BLaER1 treated with 17β-estradiol and CSF1 and Interleukin-3, amounts not matched to agents 10 nM and 100 nM (cell line): ENCODE results near the gene TANK.
"Not testable (repeated sequence)": the region's sequence is repeated elsewhere in the genome, so short reads cannot be mapped to it uniquely, and the experiment has no call there.

Experiments used
- H3K27ac ChIP-seq, 11 experiments: shearing (Covaris generic); formaldehyde crosslinking; 2 replicates each; pipeline ENCODE4 v1.8.1; 2022
- H3K27me3 ChIP-seq, 11 experiments: shearing (Covaris generic); formaldehyde crosslinking; 2 replicates each; pipeline ENCODE4 v1.8.1; 2022
- H3K36me3 ChIP-seq, 11 experiments: shearing (Covaris generic); formaldehyde crosslinking; 2 replicates each; pipeline ENCODE4 v1.8.1; 2022
- H3K4me1 ChIP-seq, 10 experiments: shearing (Covaris generic); formaldehyde crosslinking; 2 replicates each; pipeline ENCODE4 v1.8.1; 2022
- H3K4me2 ChIP-seq, 11 experiments: shearing (Covaris generic); formaldehyde crosslinking; 2 replicates each; pipeline ENCODE4 v1.8.1; 2022
- H3K4me3 ChIP-seq, 10 experiments: shearing (Covaris generic); formaldehyde crosslinking; 2 replicates each; pipeline ENCODE4 v1.8.1; 2022
- H3K9ac ChIP-seq, 11 experiments: shearing (Covaris generic); formaldehyde crosslinking; 2 replicates each; pipeline ENCODE4 v1.8.1; 2022
- H3K9me3 ChIP-seq, 11 experiments: shearing (Covaris generic); formaldehyde crosslinking; replicated peaks in 1 of 11; 2 replicates each; pipeline ENCODE4 v1.8.1; 2022
- H4K20me1 ChIP-seq, 11 experiments: shearing (Covaris generic); formaldehyde crosslinking; 2 replicates each; pipeline ENCODE4 v1.8.1; 2022
- Cebpa-rat ChIP-seq, 11 experiments: shearing (Covaris generic); IDR thresholded peaks; 2 replicates each; pipeline ENCODE4 v1.8.1; 2022

TANK gene

DNA sequence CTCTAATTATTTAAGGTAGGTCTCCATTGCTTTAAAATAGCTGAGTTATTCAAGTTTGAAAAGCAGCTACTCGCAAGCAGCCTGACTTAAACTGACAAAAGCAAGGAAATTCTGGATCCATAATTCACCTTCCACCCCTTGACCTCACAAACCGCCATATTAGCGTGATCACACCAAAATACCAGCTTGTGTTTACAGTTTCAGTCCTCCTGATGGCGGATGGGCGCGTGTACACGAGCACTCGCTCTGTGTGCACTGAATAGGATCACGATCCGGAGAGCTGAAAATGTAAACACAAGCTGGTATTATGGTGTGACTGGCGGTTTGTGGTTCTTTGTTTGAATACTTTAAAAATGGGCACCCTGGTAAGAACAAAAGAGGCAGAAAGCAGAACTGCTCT, 105.6 kb downstream of the TANK start:
- no peak overlapping the region for H3K4me2 ChIP-seq
- H3K27me3 ChIP-seq: no peaks in the 10 kb centered on the region
- no peaks in the 10 kb centered on the region for H3K4me1 ChIP-seq
- H4K20me1 ChIP-seq: no peaks in the 10 kb centered on the region; a peak in 1 of 22 replicates
- no peak overlapping the region for H3K27ac ChIP-seq
- no peak for TF ChIP-seq Cebpa-rat (IDR thresholded peaks at IDR 0.05)
- H3K4me3 ChIP-seq: no peak overlapping the region
- H3K9ac ChIP-seq: no peak overlapping the region
- H3K36me3 ChIP-seq: no peaks in the 10 kb centered on the region
- no peaks in the 10 kb centered on the region for H3K9me3 ChIP-seq

DNA sequence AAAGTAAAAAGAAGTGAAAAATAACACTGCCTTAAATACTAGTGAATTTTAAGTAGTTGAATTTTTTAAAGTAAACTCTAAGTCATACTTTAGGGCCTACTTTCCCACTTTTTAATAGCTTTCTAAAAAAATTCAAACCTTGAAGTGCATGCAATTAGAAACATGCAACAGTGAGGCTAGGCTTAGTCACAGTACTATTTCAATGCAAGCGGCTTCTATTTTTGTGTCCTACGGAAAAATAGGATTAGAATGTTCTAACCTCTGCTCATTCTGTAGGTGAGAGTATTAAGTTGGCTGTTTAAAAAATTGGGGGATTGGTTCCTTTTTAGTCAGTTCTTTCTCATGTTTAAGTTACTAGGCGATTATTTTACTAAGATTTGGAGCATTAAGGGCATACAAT, 108.9 kb downstream of the TANK start:
- Histone ChIP-seq H3K27ac (no peak overlapping the region), H3K4me3 (no peak overlapping the region), H3K4me1 (no peaks in the 10 kb centered on the region), H3K9me3 (no peaks in the 10 kb centered on the region), H4K20me1 (no peaks in the 10 kb centered on the region), H3K9ac (no peak overlapping the region), H3K36me3 (no peaks in the 10 kb centered on the region), H3K4me2 (no peak overlapping the region), H3K27me3 (no peaks in the 10 kb centered on the region)
- no peak for TF ChIP-seq Cebpa-rat (IDR thresholded peaks at IDR 0.05)

DNA sequence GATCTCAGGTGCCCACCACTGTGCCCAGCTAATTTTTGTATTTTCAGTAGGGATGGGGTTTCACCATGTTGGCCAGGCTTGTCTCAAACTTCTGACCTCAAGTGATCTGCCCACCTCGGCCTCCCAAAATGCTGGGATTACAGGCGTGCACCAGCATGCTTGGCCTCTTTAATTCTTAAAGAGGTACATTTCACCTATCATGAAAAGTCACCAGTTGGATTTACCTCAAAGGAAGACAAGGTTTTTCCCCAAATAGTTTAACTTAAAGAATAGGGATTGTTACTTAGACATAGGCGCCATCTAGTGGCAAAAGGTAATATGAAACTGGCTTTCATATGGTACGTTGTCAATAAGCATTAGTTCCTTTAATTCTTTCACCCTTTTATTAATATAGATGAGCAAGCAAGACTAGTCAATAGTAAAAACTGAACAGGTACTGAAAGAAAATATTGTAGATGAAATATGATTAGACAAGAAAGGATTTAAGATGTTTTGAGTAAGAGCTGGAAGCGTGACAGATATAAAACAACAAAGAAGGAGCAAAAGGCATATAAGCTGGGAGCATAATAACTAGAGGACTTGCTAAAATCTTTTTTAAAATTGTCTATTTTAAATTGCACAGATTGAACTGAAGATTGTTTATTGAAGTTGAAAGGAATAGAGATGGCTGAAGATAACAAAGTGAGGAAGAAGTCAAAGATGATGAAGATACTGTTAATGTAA, 113.0 kb downstream of the TANK start:
- Histone ChIP-seq H3K9me3 (no peaks in the 10 kb centered on the region), H4K20me1 (no peaks in the 10 kb centered on the region), H3K27ac (no peak overlapping the region), H3K36me3 (no peaks in the 10 kb centered on the region), H3K9ac (no peak overlapping the region), H3K4me1 (no peaks in the 10 kb centered on the region), H3K4me3 (no peak overlapping the region), H3K27me3 (no peaks in the 10 kb centered on the region), H3K4me2 (no peak overlapping the region)
- TF ChIP-seq Cebpa-rat (IDR thresholded peaks at IDR 0.05): no peak

DNA sequence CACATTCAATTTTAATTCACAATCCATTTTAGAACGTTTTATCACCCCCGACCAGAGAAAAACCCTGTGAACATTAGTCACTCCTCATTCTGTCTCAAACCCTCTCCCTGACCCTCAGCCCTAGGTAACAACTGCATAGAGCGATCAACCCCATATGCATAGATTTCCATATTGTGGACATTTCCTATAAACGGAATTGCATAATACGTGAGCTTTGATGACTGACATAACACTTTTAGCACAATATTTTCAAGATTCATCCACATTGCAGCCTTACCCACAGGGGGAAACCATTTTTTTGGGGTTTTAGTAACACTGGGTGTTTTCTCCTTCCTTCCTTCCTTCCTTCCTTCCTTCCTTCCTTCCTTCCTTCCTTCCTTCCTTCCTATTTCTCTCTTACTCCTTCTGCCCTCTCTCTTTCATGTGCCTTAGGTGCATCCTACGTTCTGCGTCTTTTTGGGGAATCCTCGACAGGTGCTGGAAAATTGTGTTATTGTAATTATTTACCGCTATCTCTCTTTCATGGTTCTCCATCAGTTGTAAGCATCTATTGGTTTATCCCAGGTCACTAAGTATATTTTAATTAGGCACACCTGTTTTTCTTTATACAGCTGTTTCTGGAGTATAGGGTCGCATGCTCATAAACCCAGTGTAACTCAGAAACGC, 118.5 kb downstream of the TANK start:
- not testable (repeated sequence) for H3K4me1 ChIP-seq, H3K4me2 ChIP-seq, H4K20me1 ChIP-seq, H3K27ac ChIP-seq, H3K4me3 ChIP-seq, H3K9ac ChIP-seq, H3K36me3 ChIP-seq, H3K27me3 ChIP-seq
- peaks cover 0 to 12% (median 7%) of the 10 kb centered on the region in 11 experiments; a peak in 14 of 22 replicates for H3K9me3 ChIP-seq
- peak in 5 of 11 experiments; percentile 25 to 83 (median 57); a peak in 4 of 22 replicates for TF ChIP-seq Cebpa-rat (IDR thresholded peaks at IDR 0.05)

DNA sequence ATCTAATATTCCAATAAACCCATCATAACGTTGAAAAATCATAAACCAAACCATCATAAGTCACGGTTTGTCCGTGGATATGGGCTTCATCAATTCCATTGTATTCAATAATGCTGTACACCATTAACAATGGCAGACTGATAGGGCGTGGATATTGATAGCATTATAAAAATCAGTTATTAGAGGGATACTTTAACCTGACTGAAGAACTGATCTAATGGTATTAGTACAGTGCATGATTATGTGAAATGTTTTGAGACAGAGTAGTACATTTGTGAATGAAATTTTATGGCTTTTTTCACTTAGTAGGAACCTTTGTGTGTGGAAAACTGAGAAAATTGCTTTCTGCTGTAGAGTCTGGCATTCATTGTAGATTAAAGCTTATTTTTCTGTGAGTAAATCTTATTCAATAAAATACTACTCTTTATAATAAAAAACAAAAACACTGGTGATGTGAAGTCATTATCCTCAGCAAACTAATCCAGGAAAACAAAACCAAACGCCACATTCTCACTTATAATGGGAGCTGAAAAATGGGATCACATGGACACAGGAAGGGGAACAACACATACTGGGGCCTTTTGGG, 119.1 kb downstream of the TANK start:
- H3K4me1 ChIP-seq, H3K36me3 ChIP-seq, H4K20me1 ChIP-seq, H3K4me3 ChIP-seq, H3K9ac ChIP-seq, H3K27me3 ChIP-seq, H3K4me2 ChIP-seq, H3K27ac ChIP-seq: not testable (repeated sequence)
- H3K9me3 ChIP-seq: peaks cover 0 to 12% (median 7%) of the 10 kb centered on the region in 11 experiments; a peak in 14 of 22 replicates

DNA sequence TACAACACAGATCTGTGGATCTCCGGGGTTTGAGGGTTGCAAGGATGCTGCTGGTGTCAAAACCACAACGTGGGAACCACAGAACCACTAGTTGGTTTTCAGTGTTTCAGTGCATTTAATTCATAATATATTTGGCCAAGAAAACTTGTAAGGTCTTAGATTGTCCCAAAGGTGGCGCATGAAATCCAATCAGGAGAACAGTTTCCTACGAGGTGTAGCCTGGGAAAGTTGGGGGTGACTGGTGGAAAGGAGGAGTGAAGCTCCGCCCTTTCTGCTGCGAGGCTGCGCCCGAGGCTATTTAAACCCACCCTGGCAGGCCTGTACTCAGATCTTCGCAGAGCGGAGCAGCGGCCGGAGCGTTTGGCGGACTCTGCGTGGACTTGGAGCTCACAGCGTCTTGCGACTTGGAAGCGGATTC, 120.7 kb downstream of the TANK start:
- not testable (repeated sequence) for H3K4me1 ChIP-seq, H3K4me3 ChIP-seq, H3K4me2 ChIP-seq, H4K20me1 ChIP-seq, H3K9ac ChIP-seq, H3K27ac ChIP-seq, H3K36me3 ChIP-seq, H3K27me3 ChIP-seq
- H3K9me3 ChIP-seq: peaks cover 0 to 16% (median 12%) of the 10 kb centered on the region in 11 experiments; a peak in 18 of 22 replicates

DNA sequence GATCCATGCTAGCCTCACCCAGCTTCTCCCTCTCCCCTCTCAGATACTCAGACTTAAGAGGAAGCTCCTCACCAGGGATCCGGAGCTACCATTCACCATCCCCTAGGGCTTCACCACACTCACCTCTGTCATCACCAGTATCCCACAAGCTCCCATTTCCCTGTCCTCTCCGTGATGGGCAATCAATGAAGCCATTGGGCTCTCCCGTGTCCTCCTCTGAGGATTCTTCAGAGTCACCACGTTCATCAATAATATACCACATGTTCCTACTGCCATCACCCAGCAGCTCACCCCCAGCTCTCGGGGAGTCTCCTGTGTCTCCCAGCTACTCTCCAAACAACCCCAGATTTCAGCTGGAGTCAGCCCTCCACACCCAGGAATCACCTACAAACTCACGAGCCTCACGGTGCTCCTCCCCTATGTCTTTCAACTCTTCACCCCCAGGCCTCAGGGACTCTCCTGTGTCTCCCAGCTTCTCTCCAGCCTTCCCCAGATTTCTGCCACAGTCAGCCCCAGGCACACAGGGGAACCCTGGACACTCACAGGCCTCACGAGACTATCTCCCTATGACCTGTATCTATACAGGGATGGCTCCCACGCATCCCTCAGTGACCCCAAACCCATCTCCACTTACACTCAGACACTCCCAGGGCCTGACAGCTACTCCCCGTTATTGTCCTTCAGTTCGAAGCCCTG, 121.5 kb downstream of the TANK start:
- H3K9me3 ChIP-seq: peaks cover 5 to 22% (median 18%) of the 10 kb centered on the region in 11 experiments; a peak in 18 of 22 replicates
- not testable (repeated sequence) for H3K4me3 ChIP-seq, H3K4me1 ChIP-seq, H3K9ac ChIP-seq, H3K27ac ChIP-seq, H4K20me1 ChIP-seq, H3K4me2 ChIP-seq, H3K27me3 ChIP-seq, H3K36me3 ChIP-seq

DNA sequence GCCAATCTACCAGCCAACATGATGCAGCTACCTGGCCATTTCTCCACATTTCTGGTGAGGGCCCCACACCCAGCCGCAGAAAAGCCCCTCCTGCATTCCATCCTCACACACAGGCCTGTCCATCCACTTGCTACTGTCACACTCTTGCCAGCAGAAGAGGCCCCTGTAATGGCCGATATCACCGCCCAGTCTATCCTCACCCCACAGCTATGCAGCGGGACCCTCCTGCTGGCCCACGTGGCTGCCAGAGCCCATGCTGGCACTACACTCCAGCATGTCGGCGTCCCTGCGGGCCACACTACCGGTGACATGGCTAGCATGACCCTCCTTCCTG, 122.0 kb downstream of the TANK start:
- H3K9ac ChIP-seq, H3K4me2 ChIP-seq, H3K27me3 ChIP-seq, H3K36me3 ChIP-seq, H3K4me1 ChIP-seq, H4K20me1 ChIP-seq, H3K4me3 ChIP-seq, H3K27ac ChIP-seq: not testable (repeated sequence)
- peaks cover 5 to 23% (median 19%) of the 10 kb centered on the region in 11 experiments; a peak in 18 of 22 replicates for H3K9me3 ChIP-seq

DNA sequence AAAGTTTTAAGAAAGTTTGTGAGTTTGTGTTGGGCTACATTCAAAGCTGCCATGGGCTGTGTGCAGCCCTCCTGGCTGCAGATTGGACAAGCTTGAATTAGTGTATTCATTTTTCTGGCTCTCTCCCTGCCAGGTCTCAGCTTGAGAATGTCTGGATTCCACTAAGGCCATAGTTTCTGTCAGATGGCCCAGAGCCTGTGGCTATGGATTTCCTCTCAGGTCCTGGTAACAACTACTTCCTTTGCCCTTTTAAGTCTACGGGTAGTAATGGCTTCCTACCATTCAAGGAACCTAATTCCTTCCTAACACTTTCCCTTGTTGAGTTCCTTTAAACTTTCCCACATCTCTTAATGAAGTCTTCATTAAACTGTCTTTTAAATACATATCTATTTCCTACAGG, 123.7 kb downstream of the TANK start:
- no peak overlapping the region for H3K4me3 ChIP-seq

More for the DNA sequence above, 123.7 kb downstream of the TANK start:
- Histone ChIP-seq H3K27ac (no peak overlapping the region), H4K20me1 (no peaks in the 10 kb centered on the region), H3K36me3 (no peaks in the 10 kb centered on the region), H3K4me2 (no peak overlapping the region), H3K9me3 (peaks cover 5 to 21% (median 15%) of the 10 kb centered on the region in 11 experiments; a peak in 14 of 22 replicates), H3K27me3 (no peaks in the 10 kb centered on the region), H3K9ac (no peak overlapping the region), H3K4me1 (0 out of 20 replicates have a peak, but pooled peaks cover 0 to 7% (median 0%) of the 10 kb centered on the region in 10 experiments)
- no peak for TF ChIP-seq Cebpa-rat (IDR thresholded peaks at IDR 0.05)
